Fibroblast of skin of back (primary cell): ENCODE measurements around the gene KCNK15.

Experiments used
- DNase-seq: peaks from one replicate; pipeline ENCODE4 v3.0.0-alpha.2; 2013

The KCNK15 gene

DNA sequence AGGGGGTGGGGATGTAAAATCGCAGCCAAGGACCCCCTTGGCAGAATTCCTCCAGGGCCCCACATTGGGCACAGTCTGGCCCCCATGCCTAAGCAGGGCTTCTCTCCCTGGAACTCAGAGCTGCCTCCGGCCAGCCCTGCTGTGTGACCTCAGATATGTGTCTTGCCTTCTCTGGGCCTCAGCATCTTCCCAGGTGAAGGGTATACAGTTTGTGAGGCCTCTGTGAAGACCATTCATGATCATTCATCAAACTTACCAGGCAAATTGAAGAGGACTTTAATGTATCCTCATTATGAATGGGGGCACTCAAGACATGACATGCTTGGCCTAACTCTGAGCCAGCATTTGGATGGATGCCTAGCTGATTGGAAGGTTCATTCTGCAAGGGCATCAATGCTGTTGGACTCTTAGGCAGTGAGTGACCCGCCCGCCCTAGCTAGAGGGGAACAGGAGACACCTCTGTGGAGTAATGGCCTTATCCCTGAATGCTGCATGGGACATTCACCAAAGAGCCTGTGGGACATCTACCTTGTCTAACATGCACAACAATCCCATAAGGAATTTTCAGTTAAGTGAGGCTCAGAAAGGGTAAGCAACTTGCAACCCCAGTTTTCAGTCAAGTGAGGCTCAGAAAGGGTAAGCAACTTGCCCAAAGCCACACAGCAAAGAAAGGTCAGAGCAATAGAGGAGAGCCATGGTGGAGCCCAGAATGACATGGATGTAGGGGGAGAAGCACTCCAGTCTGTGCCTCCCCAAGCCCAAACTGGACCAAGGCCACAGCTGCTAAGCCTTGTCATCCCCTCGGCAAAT is 30.0 kb upstream of the KCNK15 start:
- no peak for DNase-seq

DNA sequence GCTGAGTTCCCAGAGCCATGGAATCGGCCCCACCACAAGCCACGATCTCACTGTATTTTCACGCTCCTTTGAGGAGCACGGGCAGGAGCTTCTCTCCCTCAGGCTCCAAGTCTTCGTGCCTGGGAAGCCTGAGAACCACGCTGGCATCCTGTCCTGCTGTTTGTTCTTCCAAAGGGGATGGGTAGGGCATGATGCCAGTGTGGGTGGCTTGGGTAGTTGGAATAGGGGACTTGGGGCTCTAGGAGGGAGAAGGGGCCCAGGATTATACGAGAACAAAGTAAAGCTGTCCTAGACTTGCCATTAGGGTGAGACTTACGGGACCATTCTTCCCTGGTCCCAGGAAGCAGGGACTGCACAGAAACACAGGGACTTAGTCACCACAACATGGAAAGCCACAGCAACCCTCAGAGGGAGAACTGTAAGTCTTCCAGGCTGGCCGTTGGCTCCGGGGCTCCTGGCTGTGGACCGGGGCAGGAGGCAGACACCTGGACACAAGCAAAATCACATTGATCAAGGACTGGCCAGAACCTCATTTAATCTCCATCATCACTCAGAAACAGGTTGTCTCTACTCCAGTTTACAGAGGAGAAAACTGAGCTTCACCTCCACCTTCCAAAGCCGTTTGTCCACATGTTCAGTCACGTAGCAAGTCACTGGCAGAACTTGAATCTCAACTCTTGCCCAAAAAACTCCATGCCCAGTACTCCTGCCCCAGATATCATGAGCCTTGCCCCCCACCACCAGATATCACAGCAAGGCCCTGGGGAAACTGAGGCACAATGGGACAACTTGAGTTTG is 29.2 kb upstream of the KCNK15 start:
- DNase-seq, result peak; percentile 59

DNA sequence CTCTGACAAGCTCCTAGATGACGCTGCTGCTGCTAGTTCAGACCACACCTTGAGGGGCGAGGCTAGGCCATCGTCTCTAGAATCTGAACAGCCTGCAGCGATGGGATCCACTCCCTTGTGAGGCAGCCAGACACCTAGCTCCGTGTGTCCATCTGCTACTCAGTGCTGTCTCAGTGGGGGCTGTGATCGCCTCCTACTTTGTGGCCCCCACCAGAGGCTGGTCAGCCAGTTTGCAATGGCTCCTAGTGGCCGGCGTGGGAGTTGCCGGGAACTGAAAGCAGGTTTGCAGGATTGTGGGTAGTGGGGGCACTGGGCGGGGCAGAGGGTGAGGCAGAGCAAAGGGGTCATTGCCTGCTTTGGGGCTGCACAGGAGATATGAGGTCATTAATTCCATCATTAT is 27.7 kb upstream of the KCNK15 start:
- DNase-seq, result no peak

DNA sequence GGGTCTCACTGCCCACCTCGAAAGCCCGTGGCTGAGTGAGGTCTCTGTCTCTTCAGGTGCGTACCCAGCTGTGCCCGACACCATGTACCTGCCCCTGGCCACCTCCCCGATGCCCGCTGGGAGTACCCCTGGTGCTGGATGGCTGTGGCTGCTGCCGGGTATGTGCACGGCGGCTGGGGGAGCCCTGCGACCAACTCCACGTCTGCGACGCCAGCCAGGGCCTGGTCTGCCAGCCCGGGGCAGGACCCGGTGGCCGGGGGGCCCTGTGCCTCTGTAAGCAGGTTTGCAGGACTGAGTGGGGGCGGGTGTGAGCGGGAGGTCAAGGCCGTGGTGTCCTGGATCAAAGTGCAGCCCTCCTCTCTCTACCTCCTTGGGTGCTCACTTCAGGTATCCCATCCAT is 25.8 kb upstream of the KCNK15 start:
- no peak for DNase-seq

DNA sequence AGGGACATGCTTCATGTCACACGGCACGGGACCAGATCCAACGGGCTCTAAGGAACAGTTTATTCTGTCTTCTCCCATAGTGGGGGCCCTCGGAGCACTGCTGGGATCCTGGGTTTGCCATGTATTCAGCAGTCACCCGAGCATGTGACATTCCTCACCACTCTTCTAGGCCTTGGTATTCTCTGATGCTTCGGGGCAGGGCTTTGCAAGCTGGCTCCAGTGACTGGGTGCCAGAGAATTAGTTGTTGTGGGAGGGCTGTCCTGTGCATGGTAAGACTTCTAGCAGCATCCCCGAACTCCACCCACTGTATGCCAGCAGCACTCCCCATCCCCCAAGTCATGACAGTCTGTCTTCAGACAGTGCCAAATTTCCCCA is 25.1 kb upstream of the KCNK15 start:
- DNase-seq, result peak; percentile 95

DNA sequence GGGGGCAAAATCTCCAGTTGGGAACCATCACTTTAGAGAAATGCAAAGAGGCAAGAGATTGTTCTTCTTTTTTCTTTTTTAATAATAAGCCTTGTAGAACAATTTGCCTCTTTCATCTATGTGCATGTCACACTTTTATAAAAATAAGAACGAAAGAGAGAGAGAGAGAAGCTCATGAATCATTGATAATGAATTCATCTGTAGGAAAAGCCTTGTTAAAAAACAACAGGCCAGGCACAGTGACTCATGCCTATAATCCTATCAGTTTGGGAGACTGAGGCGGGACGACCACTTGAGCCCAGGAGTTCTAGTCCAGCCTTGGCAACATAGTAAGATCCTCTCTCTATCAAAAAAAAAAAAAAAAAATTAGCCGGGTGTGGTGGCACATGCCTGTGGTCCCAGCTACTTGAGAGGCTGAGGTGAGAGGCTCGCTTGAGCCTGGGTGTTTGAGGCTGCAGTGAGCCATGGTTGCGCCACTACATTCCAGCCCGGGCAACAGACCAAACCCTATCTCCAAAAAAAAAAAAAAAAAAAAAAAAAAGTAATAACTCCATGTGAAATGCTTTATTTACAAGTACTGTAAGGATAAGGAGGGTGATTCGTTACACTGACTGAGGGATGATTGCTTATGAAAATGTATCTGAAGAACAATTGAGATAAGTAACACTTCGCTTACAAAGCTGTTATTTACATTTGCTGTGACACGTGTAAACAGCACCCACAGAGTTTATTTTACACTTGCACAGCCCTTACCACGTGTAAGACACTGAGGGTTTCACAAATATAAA is 24.5 kb upstream of the KCNK15 start:
- DNase-seq, result peak; percentile 92

DNA sequence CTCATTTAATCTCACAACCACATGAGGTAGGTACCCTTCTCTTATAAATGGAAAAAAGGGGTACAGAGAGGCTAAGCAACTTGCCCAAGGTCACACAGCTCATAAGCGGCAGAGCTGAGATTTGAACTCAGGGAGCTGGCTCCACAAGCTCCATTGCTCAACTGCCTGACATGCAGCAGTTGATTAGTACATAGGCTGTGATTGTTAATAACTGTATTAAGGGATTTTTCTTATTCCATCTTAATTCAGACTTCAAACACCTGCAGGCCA is 23.9 kb upstream of the KCNK15 start:
- DNase-seq, result no peak

DNA sequence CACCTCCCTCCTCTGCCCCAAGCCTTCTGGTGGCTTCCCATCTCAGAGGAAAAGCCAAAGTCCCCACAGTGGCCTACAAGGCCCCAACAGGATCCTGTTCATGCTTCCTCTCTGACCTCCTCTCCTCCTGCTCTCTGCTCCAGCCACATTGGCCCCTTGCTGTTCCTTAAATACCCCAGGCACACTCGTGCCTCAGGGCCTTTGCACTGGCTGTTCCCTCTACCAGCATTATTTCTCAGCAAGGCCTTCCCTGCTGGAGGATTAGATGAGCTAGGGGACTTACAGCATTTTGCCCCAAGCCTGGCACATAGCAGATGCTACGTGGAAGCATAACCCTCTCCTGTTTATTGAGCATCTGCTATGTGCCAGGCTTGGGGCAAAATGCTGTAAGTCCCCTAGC is 22.7 kb upstream of the KCNK15 start:
- no peak for DNase-seq

DNA sequence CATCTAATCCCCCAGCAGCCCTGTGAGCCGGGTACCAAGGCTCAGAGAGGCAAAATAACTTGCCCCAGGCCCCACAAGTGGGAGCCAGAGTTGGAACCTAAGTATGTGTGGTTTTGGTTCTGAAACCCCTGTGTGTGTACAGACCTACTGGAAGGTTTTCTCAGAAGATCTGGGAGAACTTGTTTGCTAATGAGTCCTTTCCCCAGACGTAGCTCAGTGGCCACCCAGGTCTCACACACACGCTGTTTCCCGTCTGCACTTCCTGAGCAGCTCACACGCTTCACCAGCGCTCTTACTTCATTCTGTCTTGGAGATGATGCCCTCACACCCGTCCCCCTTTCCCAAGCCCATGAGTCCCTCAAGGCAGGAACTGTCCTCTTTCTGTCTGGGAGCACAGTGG is 22.3 kb upstream of the KCNK15 start:
- peak; percentile 42 for DNase-seq

DNA sequence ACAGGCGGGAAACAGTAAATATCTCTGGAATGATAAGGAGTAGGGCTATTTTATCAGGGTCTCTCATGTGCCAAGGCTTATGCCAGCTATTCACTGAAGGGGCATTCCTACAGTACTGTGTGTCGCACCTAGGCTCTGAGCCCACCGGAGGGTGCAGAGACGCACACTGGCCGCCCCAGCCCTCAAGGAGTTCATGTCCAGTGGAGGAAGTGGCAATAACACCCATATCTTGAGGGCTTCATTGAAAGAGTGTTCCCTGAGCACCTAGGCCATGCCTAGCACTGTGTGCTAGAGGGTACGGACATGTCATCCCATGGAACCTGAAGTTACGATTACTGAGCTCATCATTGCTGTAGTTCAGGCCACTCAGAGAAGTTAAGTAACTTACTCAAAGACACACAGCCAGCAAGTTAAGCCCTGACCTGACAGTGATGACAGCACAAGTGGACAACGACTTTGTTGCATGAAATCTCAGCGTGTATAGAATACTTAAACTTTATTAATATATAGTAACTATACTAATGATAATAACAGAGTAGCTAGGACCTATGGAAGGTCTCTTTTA is 21.8 kb upstream of the KCNK15 start:
- DNase-seq, result no peak

DNA sequence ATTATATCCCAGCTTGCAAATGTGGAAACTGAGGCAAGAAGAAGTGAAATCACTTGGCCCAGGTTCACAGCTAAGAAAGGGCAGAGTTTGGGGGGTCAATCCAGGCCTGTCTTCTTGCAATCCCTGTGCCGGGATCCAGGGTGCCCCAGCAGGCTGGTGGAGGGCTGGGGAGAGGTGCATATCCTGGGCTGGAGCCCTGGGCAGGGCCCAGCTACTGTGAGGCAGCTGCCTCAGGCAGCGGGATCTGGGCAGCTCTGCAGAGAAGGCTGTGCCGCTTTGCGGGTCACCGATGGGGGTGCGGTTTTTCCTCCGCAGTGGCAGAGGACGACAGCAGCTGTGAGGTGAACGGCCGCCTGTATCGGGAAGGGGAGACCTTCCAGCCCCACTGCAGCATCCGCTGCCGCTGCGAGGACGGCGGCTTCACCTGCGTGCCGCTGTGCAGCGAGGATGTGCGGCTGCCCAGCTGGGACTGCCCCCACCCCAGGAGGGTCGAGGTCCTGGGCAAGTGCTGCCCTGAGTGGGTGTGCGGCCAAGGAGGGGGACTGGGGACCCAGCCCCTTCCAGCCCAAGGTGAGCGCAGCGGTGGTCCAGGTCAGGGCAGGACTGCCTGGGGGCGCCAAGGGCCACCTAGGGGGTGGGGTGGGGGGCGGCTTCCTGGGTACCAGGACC is 21.1 kb upstream of the KCNK15 start:
- DNase-seq, result no peak

DNA sequence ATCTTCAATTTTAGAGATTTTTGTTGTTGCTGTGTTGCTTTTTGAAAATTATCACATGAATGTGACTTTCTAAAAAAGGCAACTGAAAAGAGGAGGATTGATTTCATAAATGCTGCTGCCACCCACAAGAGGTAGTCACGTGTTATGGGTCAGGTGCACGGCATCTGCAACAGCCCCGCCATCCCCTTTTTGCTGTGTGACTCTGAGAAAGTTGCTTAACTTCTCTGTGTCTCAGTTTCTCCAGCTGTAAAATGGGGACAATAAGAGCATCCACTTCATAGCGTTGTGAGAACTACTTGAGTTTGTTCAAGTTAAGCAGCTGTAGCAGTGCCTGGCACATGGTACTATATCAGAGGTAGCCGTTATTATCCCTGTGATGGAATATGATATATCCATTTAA is 19.8 kb upstream of the KCNK15 start:
- DNase-seq, result no peak

DNA sequence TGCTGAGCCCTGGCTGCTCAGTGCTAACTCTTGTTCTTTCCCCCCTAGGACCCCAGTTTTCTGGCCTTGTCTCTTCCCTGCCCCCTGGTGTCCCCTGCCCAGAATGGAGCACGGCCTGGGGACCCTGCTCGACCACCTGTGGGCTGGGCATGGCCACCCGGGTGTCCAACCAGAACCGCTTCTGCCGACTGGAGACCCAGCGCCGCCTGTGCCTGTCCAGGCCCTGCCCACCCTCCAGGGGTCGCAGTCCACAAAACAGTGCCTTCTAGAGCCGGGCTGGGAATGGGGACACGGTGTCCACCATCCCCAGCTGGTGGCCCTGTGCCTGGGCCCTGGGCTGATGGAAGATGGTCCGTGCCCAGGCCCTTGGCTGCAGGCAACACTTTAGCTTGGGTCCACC is 18.6 kb upstream of the KCNK15 start:
- no peak for DNase-seq

DNA sequence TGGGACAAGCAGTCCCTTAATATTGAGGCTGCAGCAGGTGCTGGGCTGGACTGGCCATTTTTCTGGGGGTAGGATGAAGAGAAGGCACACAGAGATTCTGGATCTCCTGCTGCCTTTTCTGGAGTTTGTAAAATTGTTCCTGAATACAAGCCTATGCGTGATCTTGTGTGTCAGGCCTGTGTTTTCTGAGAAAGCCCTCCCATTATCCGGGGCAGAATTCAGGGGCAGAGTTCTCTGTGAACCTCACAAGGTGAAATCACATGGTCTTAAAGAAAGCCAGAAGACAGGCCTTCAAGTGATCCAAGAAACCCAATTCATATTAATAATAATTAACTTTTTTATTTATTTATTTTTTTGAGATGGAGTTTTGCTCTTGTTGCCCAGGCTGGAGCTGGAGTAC is 18.0 kb upstream of the KCNK15 start:
- no peak for DNase-seq

DNA sequence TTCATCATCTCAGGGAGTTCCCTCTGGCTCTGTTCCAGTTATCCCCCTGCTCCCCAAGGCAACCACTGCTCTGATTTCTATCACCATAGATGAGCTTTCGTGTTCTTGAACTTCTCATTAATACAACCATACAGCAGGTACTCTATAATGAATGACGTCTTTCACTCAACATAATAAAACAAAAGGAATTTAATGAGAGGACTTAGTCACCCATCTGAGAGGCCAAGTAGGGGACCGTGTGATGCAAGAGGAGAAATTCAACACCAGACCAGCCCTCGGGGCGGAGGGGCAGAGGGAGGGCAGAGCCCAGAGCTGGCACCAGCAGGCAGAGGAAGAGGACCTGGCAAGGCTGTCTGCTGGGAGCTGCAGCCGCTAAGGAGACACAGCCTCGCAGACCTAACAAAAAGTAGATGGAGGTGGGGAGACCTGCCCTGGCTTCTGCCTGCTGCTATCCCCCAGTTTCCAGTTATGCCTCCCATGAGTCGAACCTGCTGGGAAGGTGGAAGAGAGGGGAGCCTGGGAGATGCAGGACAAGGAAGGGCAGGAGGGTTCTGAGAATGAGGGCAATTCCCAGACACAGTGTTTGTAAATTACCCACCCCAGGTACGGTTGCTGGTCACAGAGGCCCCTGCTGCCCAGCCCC is 16.7 kb upstream of the KCNK15 start:
- peak; percentile 93 for DNase-seq

DNA sequence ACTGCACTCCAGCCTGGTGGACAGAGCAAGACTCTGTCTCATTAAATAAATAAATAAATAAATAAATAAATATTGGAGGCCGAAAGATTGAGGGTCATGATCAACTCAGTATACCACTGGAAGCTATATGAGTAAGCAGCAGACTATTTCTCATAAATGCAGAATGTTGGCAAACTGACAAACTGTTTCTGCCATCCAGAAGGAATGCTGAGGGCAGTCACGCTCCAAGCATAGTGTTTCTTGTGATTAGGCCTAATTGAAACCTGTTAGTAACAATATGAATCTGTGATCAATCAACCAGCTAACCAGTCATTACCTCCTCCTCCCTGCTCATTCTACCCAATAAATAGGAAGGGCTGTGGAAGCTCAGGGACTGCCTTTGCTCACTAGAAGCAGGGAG is 15.2 kb upstream of the KCNK15 start:
- DNase-seq, result peak; percentile 98

DNA sequence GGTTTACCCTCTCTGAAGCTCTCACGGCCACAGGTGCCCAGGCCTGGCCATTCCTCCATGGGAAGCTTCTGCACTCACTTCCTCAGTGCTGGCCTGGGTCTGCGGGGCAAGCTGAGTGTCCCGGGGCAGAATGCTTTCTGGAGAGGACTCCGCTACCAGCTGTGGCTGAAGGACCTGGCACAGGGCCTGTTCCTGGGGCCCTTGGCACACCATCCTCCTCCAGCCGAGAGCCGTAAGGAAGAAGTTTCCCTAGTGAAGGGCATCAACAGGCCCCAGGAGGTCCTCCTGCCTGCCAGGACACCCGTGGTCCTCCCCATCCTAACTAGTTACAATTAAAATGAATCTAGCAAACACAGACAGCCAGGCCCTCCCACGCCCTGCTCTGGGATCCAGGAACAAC is 14.0 kb upstream of the KCNK15 start:
- no peak for DNase-seq

DNA sequence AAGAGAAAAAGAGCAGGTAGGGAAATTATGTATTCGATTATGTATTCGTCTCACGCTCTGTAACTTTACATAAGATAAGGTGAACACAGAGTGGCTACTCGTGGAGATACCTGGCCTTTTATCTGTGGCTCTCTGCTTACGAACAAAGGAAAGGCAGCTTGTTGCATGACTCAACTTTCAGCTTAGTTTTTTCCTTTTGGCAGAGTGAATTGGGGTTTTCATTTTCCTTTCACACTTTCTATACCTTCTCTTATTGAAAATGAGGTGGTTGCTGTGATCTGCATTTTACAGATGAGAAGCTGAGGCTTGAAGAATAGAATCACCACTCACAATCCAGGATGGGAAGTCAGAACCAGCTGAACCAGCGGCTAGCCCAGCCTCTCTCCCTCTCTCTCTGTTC is 13.3 kb upstream of the KCNK15 start:
- DNase-seq, result no peak

DNA sequence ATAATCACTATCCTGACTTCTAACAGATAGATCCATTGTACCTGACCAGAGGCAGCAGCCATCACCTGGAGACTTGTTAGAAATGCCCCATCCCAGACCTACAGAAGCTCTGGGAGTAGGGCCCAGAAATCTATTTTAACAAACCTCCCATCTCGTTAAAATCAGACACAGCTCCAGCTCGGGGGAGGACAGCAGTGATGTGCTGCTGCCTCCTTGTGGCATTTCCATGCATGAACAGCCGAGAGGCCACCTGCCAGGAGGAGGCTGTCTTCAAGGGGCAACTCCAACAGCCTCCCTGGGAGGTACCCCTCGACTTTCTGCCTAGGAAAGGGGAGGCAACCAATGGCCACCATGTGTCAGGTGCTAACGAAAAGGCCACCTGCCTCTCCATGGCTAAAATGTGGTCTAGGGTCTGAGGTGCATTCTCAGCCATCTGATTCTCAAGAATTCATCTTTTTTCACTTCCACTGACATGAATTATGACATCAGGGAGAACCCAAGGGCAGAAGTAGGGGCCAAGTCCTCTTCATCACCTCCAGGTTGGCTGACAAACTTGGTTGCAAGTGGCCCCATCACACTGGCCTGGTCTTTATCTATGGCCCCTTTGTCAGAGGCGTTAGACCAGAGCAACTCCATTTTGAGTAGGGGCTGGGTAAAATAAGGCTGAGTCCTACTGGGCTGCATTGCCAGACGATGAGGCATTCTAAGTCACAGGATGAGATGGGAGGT is 12.2 kb upstream of the KCNK15 start:
- peak; percentile 73 for DNase-seq

DNA sequence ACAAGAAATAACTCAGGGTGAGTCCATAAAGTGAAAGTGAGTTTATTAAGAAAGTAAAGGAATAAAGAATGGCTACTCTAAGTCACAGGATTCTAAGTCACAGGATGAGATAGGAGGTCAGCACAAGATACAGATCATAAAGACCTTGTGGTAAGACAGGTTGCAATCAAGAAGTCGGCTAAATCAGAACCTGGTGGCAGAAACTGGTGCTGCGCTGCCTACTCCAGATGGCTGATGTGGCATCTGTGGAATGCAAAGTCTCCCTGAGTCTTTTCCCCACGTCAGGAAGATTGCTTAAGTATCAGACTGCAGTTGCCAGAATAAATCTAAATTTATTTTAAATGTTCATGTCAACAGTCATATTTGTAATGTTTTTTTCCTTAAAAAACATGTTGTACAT is 10.7 kb upstream of the KCNK15 start:
- peak; percentile 85 for DNase-seq

DNA sequence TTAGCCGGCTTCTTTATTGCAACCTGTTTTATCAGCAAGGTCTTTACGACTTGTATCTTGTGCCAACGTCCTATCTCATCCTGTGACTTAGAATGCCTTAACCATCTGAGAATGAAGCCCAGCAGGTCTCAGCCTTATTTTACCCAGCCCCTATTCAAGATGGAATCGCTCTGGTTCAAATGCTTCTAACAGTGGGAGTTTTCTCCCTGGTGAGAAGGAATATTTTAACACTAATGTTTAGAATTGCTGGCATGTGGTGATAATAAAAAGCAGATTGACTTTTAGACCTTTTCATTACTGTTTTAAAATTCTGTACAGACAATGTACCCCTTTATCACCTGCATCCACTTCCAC is 9.9 kb upstream of the KCNK15 start:
- no peak for DNase-seq
